ENCODE measurements around the gene PDIK1L. TPM values are rescaled to one million over a fixed set of nuclear protein-coding genes. Genes with fewer than 3 reads are reported as not detected.

The PDIK1L gene
- total RNA-seq, 1 experiment from 2014 or later, result 11.9 TPM

GRCh38 chr1:26132834-26133167 lies 21.2 kb downstream of the PDIK1L start:
- intact Hi-C loops (cut with micrococcal nuclease; ENCODE audit: unreplicated experiment), result no loop called here
- no TSS peak for BruUV-seq (replicated peaks)
- H3K27me3 Mint-ChIP-seq (ENCODE audit: unreplicated experiment), result no peaks in the 10 kb centered on the region
- DNase-seq, result no peak
- H3K4me1 Mint-ChIP-seq (ENCODE audit: low read depth, unreplicated experiment), result peaks cover 14% of the 10 kb centered on the region
- CTCF ChIA-PET, result no interaction called here
- TF ChIP-seq CTCF (IDR thresholded peaks at IDR 0.05; ENCODE audit: unreplicated experiment), result no peak
- no peaks in the 10 kb centered on the region for H3K36me3 Mint-ChIP-seq (ENCODE audit: insufficient read depth, unreplicated experiment)
- H3K9me3 Mint-ChIP-seq (ENCODE audit: low read depth, unreplicated experiment), result no peaks in the 10 kb centered on the region
- H3K27ac Mint-ChIP-seq (ENCODE audit: unreplicated experiment), result no peak overlapping the region
- no peak overlapping the region for H3K4me3 Mint-ChIP-seq (ENCODE audit: low read depth, unreplicated experiment)

GRCh38 chr1:26134466-26134865 lies 22.8 kb downstream of the PDIK1L start:
- H3K27ac Mint-ChIP-seq (ENCODE audit: unreplicated experiment), result no peak overlapping the region
- intact Hi-C loops (cut with micrococcal nuclease; ENCODE audit: unreplicated experiment), result no loop called here

GRCh38 chr1:26138974-26139558 lies 27.4 kb downstream of the PDIK1L start:
- no peak for TF ChIP-seq CTCF (IDR thresholded peaks at IDR 0.05; ENCODE audit: unreplicated experiment)
- H3K9me3 Mint-ChIP-seq (ENCODE audit: low read depth, unreplicated experiment), result no peaks in the 10 kb centered on the region
- intact Hi-C loops (cut with micrococcal nuclease; ENCODE audit: unreplicated experiment), result no loop called here
- no peaks in the 10 kb centered on the region for H3K36me3 Mint-ChIP-seq (ENCODE audit: insufficient read depth, unreplicated experiment)
- CTCF ChIA-PET, result interaction anchor here (0.7 to 1.7 kb wide), 3 partner anchors 12 to 219 kb away, joined by 3 to 5 read pairs (median 4); no protein-coding TSS in a partner anchor
- H3K27me3 Mint-ChIP-seq (ENCODE audit: unreplicated experiment), result no peaks in the 10 kb centered on the region
- DNase-seq, result no peak
- BruUV-seq (replicated peaks), result no TSS peak
- no peak overlapping the region for H3K4me3 Mint-ChIP-seq (ENCODE audit: low read depth, unreplicated experiment)
- H3K27ac Mint-ChIP-seq (ENCODE audit: unreplicated experiment), result no peak overlapping the region
- H3K4me1 Mint-ChIP-seq (ENCODE audit: low read depth, unreplicated experiment), result no peaks in the 10 kb centered on the region

More at GRCh38 chr1:26134466-26134865, 22.8 kb downstream of the PDIK1L start:
- CTCF ChIA-PET, result no interaction called here
- Mint-ChIP-seq H3K36me3 (ENCODE audit: insufficient read depth, unreplicated experiment) (no peaks in the 10 kb centered on the region), H3K27me3 (ENCODE audit: unreplicated experiment) (no peaks in the 10 kb centered on the region), H3K4me3 (ENCODE audit: low read depth, unreplicated experiment) (no peak overlapping the region), H3K9me3 (ENCODE audit: low read depth, unreplicated experiment) (no peaks in the 10 kb centered on the region), H3K4me1 (ENCODE audit: low read depth, unreplicated experiment) (no peaks in the 10 kb centered on the region)
- no peak for DNase-seq
- no peak for TF ChIP-seq CTCF (IDR thresholded peaks at IDR 0.05; ENCODE audit: unreplicated experiment)
- no TSS peak for BruUV-seq (replicated peaks)

GRCh38 chr1:26142159-26142558 lies 30.5 kb downstream of the PDIK1L start:
- Mint-ChIP-seq H3K4me1 (ENCODE audit: low read depth, unreplicated experiment) (no peaks in the 10 kb centered on the region), H3K27me3 (ENCODE audit: unreplicated experiment) (no peaks in the 10 kb centered on the region), H3K27ac (ENCODE audit: unreplicated experiment) (no peak overlapping the region), H3K4me3 (ENCODE audit: low read depth, unreplicated experiment) (no peak overlapping the region), H3K36me3 (ENCODE audit: insufficient read depth, unreplicated experiment) (peaks cover 4% of the 10 kb centered on the region), H3K9me3 (ENCODE audit: low read depth, unreplicated experiment) (no peaks in the 10 kb centered on the region)
- intact Hi-C loops (cut with micrococcal nuclease; ENCODE audit: unreplicated experiment), result no loop called here
- DNase-seq, result no peak
- TF ChIP-seq CTCF (IDR thresholded peaks at IDR 0.05; ENCODE audit: unreplicated experiment), result no peak
- CTCF ChIA-PET, result interaction anchor here (0.6 to 1.3 kb wide), 2 partner anchors 16 to 179 kb away, joined by 3 read pairs; no protein-coding TSS in a partner anchor
- BruUV-seq (replicated peaks), result no TSS peak
